Measurements from ENCODE around the gene TESMIN. TPM values are rescaled to one million over a fixed set of nuclear protein-coding genes. Genes with fewer than 3 reads are reported as not detected.

The TESMIN gene
- total RNA-seq, 1 donor from 2014 or later, result 0.56 TPM

- peaks cover 16% of the 10 kb centered on the region for H3K4me1 Mint-ChIP-seq (ENCODE audit: unreplicated experiment)
- no peaks in the 10 kb centered on the region for H3K9me3 Mint-ChIP-seq (ENCODE audit: unreplicated experiment)
- H3K36me3 Mint-ChIP-seq (ENCODE audit: unreplicated experiment), result no peaks in the 10 kb centered on the region
- no peak overlapping the region for H3K4me3 Mint-ChIP-seq (ENCODE audit: unreplicated experiment)
- no peak for TF ChIP-seq CTCF (IDR thresholded peaks at IDR 0.05)
- no peak overlapping the region for H3K27ac Mint-ChIP-seq (ENCODE audit: unreplicated experiment)
- DNase-seq (ENCODE audit: extremely low spot score, unreplicated experiment), result no peak
- H3K27me3 Mint-ChIP-seq (ENCODE audit: unreplicated experiment), result peaks cover 23% of the 10 kb centered on the region
These were observed 77.3 kb downstream of the TESMIN start for GRCh38 chr11:68673991-68674390.

GRCh38 chr11:68673306-68673945 lies 77.9 kb downstream of the TESMIN start:
- H3K27ac Mint-ChIP-seq (ENCODE audit: unreplicated experiment), result no peak overlapping the region
- no peaks in the 10 kb centered on the region for H3K36me3 Mint-ChIP-seq (ENCODE audit: unreplicated experiment)
- no peak for DNase-seq (ENCODE audit: extremely low spot score, unreplicated experiment)
- H3K27me3 Mint-ChIP-seq (ENCODE audit: unreplicated experiment), result peaks cover 28% of the 10 kb centered on the region
- H3K9me3 Mint-ChIP-seq (ENCODE audit: unreplicated experiment), result no peaks in the 10 kb centered on the region
- no peak overlapping the region for H3K4me3 Mint-ChIP-seq (ENCODE audit: unreplicated experiment)
- peaks cover 16% of the 10 kb centered on the region for H3K4me1 Mint-ChIP-seq (ENCODE audit: unreplicated experiment)
- no peak for TF ChIP-seq CTCF (IDR thresholded peaks at IDR 0.05)

GRCh38 chr11:68670208-68670992 lies 80.9 kb downstream of the TESMIN start:
- H3K9me3 Mint-ChIP-seq (ENCODE audit: unreplicated experiment), result no peaks in the 10 kb centered on the region
- H3K27me3 Mint-ChIP-seq (ENCODE audit: unreplicated experiment), result peaks cover 40% of the 10 kb centered on the region
- no peak for TF ChIP-seq CTCF (IDR thresholded peaks at IDR 0.05)
- peaks cover 8% of the 10 kb centered on the region for H3K4me1 Mint-ChIP-seq (ENCODE audit: unreplicated experiment)
- no peak overlapping the region for H3K27ac Mint-ChIP-seq (ENCODE audit: unreplicated experiment)
- no peak for DNase-seq (ENCODE audit: extremely low spot score, unreplicated experiment)
- no peak overlapping the region for H3K4me3 Mint-ChIP-seq (ENCODE audit: unreplicated experiment)
- H3K36me3 Mint-ChIP-seq (ENCODE audit: unreplicated experiment), result no peaks in the 10 kb centered on the region

- Mint-ChIP-seq H3K4me3 (ENCODE audit: unreplicated experiment) (no peak overlapping the region), H3K9me3 (ENCODE audit: unreplicated experiment) (no peaks in the 10 kb centered on the region), H3K36me3 (ENCODE audit: unreplicated experiment) (no peaks in the 10 kb centered on the region), H3K27me3 (ENCODE audit: unreplicated experiment) (peaks cover 49% of the 10 kb centered on the region), H3K27ac (ENCODE audit: unreplicated experiment) (no peak overlapping the region), H3K4me1 (ENCODE audit: unreplicated experiment) (peaks cover 8% of the 10 kb centered on the region)
- DNase-seq (ENCODE audit: extremely low spot score, unreplicated experiment), result no peak
- no peak for TF ChIP-seq CTCF (IDR thresholded peaks at IDR 0.05)
These were observed 81.8 kb downstream of the TESMIN start for GRCh38 chr11:68669301-68670090.
